ENCODE results near the gene PRDX6. TPM values are rescaled to one million over a fixed set of nuclear protein-coding genes. Genes with fewer than 3 reads are reported as not detected.
A peak's percentile ranks its signal among the peaks of the same experiment; 100 is the strongest.

The PRDX6 gene
- total and polyA plus RNA-seq, 2 of the 8 experiments (the other 6 are each of a cell fraction or from before 2014, with no cell fraction given): 348 to 677 TPM

GRCh38 chr1:173529106-173529505, 52.0 kb downstream of the PRDX6 start:
- Histone ChIP-seq H3K79me2 (ENCODE audit: control insufficient read depth in 1 of 2, insufficient read depth in 2 of 2, low read length in 2 of 2) (no peaks in the 10 kb centered on the region), H3K4ac (replicated peaks; ENCODE audit: insufficient read length, low read depth, low read length) (no peak overlapping the region), H3K36me3 (ENCODE audit: control insufficient read depth in 2 of 4, insufficient read depth in 4 of 4, low read length in 3 of 4) (no peaks in the 10 kb centered on the region), H3K23me2 (ENCODE audit: low read depth, low read length) (no peaks in the 10 kb centered on the region), H4K5ac (ENCODE audit: insufficient read length, low read depth, low read length) (no peak overlapping the region), H2AFZ (ENCODE audit: low read length) (no peak overlapping the region), H4K20me1 (replicated peaks in 1 of 2; ENCODE audit: control insufficient read depth in 1 of 2, insufficient read depth in 2 of 2, low read length in 2 of 2) (no peaks in the 10 kb centered on the region), H3K56ac (replicated peaks; ENCODE audit: insufficient read length, low read depth, low read length) (no peak overlapping the region), H4K8ac (ENCODE audit: extremely low read depth, insufficient read depth, low read length) (no peak overlapping the region), H3K27ac (ENCODE audit: low read depth, low read length) (no peak overlapping the region), H2AK5ac (ENCODE audit: low read depth, low read length) (no peak overlapping the region), H3K9me3 (ENCODE audit: insufficient read depth in 2 of 2, low read depth in 1 of 2, low read length in 1 of 2) (no peaks in the 10 kb centered on the region), H4K91ac (replicated peaks; ENCODE audit: insufficient read length, low read length) (peak overlapping the region; percentile 22), H2BK20ac (ENCODE audit: low read length) (no peak overlapping the region), H3K27me3 (replicated peaks in 1 of 4; ENCODE audit: control insufficient read depth in 3 of 4, extremely low read depth in 1 of 4, insufficient read depth in 3 of 4, low read length in 3 of 4) (no peaks in the 10 kb centered on the region), H2BK15ac (ENCODE audit: low read length) (no peak overlapping the region), H2BK5ac (ENCODE audit: low read depth, low read length) (no peak overlapping the region), H3K23ac (ENCODE audit: insufficient read length) (no peak overlapping the region), H3K4me1 (replicated peaks in 1 of 4; ENCODE audit: control insufficient read depth in 3 of 4, insufficient read depth in 4 of 4, low read length in 3 of 4) (peaks cover 0 to 10% (median 8%) of the 10 kb centered on the region in 4 experiments; a peak in 5 of 7 replicates), H3K9ac (replicated peaks in 1 of 4; ENCODE audit: extremely low read depth in 1 of 4, low read depth in 3 of 4, low read length in 3 of 4) (no peak overlapping the region), H3K4me3 (ENCODE audit: extremely low read depth in 1 of 4, insufficient read depth in 2 of 4, low read depth in 3 of 4, low read length in 4 of 4) (no peak overlapping the region), H3K14ac (ENCODE audit: insufficient read length) (no peak overlapping the region), H3K18ac (ENCODE audit: extremely low read depth, low read length) (no peak overlapping the region; the same call in 1 of the 2 replicates), H2BK120ac (replicated peaks; ENCODE audit: low read depth, low read length) (no peak overlapping the region), H3K79me1 (ENCODE audit: low read depth, low read length) (no peaks in the 10 kb centered on the region), H3K4me2 (ENCODE audit: insufficient read depth in 1 of 2, low read depth in 2 of 2, low read length in 2 of 2) (no peak overlapping the region), H2BK12ac (ENCODE audit: low read depth, low read length) (no peak overlapping the region)
- FAIRE-seq (no peak), DNase-seq (ENCODE audit: low read depth in 1 of 2, low spot score in 2 of 2) (no peak)
- TF ChIP-seq RAD21 (IDR thresholded peaks at IDR 0.05 in 1 of 2, conservative IDR thresholded peaks at IDR 0.05 in 1 of 2; ENCODE audit: low read depth in 2 of 2, low read length in 2 of 2): no peak
- TF ChIP-seq SP2 (IDR thresholded peaks at IDR 0.05; ENCODE audit: low read length): no peak
- no peak for TF ChIP-seq YY1 (IDR thresholded peaks at IDR 0.05; ENCODE audit: low read depth, low read length)
- no peak for TF ChIP-seq ASH2L (IDR thresholded peaks at IDR 0.05; ENCODE audit: low read length)
- no peak for TF ChIP-seq JUN (IDR thresholded peaks at IDR 0.05; ENCODE audit: low read depth, low read length)
- no peak for TF ChIP-seq SUZ12 (IDR thresholded peaks at IDR 0.05; ENCODE audit: low read length)
- TF ChIP-seq SP4 (IDR thresholded peaks at IDR 0.05; ENCODE audit: low read length): no peak
- no peak for TF ChIP-seq E2F6 (IDR thresholded peaks at IDR 0.05)
- no peak for TF ChIP-seq CEBPB (IDR thresholded peaks at IDR 0.05; ENCODE audit: low read depth, low read length)
- no peak for TF ChIP-seq POLR2AphosphoS5 (IDR thresholded peaks at IDR 0.05; ENCODE audit: low read depth, low read length)
- TF ChIP-seq EZH2 (IDR thresholded peaks at IDR 0.05; ENCODE audit: low read depth, low read length, severe bottlenecking): no peak
- TF ChIP-seq HDAC6 (IDR thresholded peaks at IDR 0.05; ENCODE audit: low read depth, low read length): no peak
- POLR2A ChIA-PET (ENCODE audit: partially characterized antibody): no interaction called here
- CTCF ChIA-PET (ENCODE audit: partially characterized antibody): no interaction called here
- WGBS, 2 experiments (ENCODE audit: extremely low coverage in 1 of 2, insufficient coverage in 1 of 2, insufficient read length in 1 of 2, insufficient replicate concordance in 2 of 2, low coverage in 1 of 2, low lambda C conversion rate in 2 of 2, missing lambda C conversion rate in 1 of 2): 79% methylated on average over 4 of the region's 4 CpGs; no CpG with 5 or more reads in 1 of the 2 experiments

Measured in H1 (cell line).